DND-41 (cell line): ENCODE measurements around the gene TFF2.

Experiments
- EZH2 ChIP-seq: IDR thresholded peaks from 3 replicates; pipeline ENCODE4 v1.6.1; 2012; ENCODE audit warnings: borderline replicate concordance, low read depth, mild to moderate bottlenecking, moderate library complexity, low read length, inconsistent platforms; ENCODE audit not compliant: severe bottlenecking
- TF ChIP-seq, protein P1 (sequence below): IDR thresholded peaks from 2 replicates; pipeline ENCODE4 v1.5.1; 2012; ENCODE audit warnings: borderline replicate concordance, low read length, moderate library complexity, mild to moderate bottlenecking; ENCODE audit not compliant: poor library complexity, severe bottlenecking; ENCODE audit errors: extremely low read depth

DNA sequence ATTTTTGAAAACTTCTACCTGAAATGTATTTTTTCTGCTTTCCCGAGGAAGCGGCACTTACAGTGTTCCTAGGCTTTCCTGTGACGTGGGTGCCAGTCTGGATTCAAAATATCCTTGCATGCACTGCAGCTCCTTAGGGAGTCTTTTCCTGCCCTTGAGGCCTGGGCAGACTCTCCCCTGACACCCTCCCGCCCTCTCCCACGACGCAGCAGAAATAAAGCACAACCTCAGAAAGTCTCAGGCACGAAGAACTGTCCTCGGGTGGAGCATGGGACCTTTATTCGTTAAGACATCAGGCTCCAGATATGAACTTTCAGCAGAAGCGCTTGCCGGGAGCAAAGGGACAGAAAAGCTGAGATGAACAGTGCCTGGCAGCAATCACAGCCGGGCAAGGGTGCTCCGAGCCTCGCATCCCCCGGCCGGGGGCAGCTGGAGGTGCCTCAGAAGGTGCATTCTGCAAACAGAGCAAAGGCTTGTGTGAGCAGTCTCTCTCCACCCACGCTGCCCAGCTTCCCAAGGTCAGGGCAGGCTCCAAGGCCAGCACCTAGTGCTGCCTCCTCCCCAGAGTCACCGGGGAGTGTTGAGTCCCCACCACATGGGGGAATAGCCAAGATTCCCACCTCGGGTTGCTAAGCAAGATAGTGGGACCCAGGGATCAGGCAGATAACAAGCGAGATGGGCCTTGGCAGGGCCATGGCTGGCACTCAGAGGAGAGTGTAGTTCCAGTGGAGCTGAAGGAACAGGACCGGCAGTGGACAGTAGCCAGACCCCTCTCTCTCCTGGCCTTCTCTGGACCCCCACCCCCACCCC is 38.8 kb downstream of the TFF2 start:
- TF ChIP-seq, protein P1, sequence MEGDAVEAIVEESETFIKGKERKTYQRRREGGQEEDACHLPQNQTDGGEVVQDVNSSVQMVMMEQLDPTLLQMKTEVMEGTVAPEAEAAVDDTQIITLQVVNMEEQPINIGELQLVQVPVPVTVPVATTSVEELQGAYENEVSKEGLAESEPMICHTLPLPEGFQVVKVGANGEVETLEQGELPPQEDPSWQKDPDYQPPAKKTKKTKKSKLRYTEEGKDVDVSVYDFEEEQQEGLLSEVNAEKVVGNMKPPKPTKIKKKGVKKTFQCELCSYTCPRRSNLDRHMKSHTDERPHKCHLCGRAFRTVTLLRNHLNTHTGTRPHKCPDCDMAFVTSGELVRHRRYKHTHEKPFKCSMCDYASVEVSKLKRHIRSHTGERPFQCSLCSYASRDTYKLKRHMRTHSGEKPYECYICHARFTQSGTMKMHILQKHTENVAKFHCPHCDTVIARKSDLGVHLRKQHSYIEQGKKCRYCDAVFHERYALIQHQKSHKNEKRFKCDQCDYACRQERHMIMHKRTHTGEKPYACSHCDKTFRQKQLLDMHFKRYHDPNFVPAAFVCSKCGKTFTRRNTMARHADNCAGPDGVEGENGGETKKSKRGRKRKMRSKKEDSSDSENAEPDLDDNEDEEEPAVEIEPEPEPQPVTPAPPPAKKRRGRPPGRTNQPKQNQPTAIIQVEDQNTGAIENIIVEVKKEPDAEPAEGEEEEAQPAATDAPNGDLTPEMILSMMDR, result no peak
- TF ChIP-seq EZH2, result no peak
